GM06990 (cell line): ENCODE data around the gene RFTN1.

Experiments used
- DNase-seq: peaks from one replicate; pipeline ENCODE4 v3.0.0-alpha.2; 2011; ENCODE audit not compliant: insufficient read length; ENCODE audit errors: extremely low read depth
- H3K27me3 ChIP-seq: replicated peaks from 2 replicates; pipeline ENCODE4 v1.6.0; 2011; ENCODE audit warnings: low read length; ENCODE audit not compliant: control insufficient read depth, insufficient read depth
- H3K36me3 ChIP-seq: 2 replicates; pipeline ENCODE4 v1.5.1; 2011; ENCODE audit warnings: low read length; ENCODE audit not compliant: control insufficient read depth, insufficient read depth
- H3K4me3 ChIP-seq: replicated peaks from 2 replicates; pipeline ENCODE4 v1.5.1; 2011; ENCODE audit warnings: low read depth, mild to moderate bottlenecking, control low read depth, low read length
- TF ChIP-seq, protein P1 (sequence below): IDR thresholded peaks from 2 replicates; pipeline ENCODE4 v1.5.1; 2011; ENCODE audit warnings: low read length, control low read depth, mild to moderate bottlenecking, inconsistent platforms; ENCODE audit not compliant: insufficient read depth, poor library complexity, severe bottlenecking

Gene RFTN1

DNA sequence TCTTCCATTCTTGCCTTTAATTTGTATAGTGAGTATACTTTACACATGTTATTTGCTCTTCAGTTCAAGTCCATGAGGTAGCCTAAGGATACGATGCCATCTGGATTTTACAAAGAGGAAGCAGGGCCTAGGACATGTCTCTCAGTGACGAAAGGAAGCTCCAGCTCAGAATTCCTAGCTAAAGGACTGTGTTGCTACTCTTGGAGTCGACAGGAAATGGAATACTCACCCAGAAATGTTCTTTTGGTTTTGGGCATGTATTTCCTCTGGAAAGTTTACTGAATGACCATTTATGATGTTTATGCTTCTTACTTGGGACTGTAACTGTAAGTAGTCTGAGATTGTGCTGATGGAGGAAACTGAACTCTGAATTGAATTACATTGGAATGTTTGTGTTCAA is 236.0 kb downstream of the RFTN1 start:
- DNase-seq = no peak
- H3K4me3 ChIP-seq = no peak overlapping the region
- TF ChIP-seq, protein P1, sequence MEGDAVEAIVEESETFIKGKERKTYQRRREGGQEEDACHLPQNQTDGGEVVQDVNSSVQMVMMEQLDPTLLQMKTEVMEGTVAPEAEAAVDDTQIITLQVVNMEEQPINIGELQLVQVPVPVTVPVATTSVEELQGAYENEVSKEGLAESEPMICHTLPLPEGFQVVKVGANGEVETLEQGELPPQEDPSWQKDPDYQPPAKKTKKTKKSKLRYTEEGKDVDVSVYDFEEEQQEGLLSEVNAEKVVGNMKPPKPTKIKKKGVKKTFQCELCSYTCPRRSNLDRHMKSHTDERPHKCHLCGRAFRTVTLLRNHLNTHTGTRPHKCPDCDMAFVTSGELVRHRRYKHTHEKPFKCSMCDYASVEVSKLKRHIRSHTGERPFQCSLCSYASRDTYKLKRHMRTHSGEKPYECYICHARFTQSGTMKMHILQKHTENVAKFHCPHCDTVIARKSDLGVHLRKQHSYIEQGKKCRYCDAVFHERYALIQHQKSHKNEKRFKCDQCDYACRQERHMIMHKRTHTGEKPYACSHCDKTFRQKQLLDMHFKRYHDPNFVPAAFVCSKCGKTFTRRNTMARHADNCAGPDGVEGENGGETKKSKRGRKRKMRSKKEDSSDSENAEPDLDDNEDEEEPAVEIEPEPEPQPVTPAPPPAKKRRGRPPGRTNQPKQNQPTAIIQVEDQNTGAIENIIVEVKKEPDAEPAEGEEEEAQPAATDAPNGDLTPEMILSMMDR = no peak
- no peaks in the 10 kb centered on the region for H3K27me3 ChIP-seq
- peaks cover 2% of the 10 kb centered on the region for H3K36me3 ChIP-seq

DNA sequence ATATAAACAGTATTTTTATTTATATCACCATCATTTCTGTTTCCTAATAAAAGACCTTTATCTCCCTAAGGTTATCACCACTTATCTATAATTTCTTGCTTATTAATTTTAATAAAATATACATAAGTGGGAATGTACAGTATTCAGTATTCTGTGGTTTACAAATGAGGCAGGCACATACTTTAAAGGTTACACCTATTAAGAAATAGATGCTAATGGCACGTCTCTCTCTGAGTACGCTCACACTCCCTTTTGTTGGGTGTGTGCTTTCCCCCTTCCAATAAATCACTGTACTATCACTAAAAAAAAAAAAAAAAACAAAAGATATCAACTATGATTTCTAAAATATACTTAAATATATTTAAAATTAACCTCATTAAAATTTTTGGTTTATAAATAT is 239.6 kb downstream of the RFTN1 start:
- peaks cover 2% of the 10 kb centered on the region for H3K36me3 ChIP-seq
- no peak overlapping the region for H3K4me3 ChIP-seq
- no peaks in the 10 kb centered on the region for H3K27me3 ChIP-seq
- no peak for DNase-seq
- TF ChIP-seq, protein P1 = no peak

DNA sequence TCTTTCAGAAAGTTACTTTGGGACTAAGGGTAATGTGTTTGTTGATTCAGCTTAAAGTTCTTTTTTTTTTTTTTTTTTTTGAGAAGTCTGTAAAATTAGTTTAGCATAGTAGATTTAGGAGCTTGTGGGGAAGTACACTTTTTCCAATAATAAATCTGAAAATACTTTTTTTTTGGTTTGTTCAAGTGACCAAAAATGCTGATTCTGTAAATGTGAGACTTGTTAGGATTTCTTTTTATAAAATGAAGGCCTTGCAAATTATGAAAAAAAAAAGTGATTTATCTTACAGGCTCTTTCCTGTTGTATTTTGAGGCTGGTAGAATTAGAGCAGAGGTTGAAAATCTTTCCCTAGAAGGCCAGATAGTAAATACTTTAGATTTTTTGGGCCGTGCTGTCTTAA is 240.9 kb downstream of the RFTN1 start:
- no peak for DNase-seq
- TF ChIP-seq, protein P1 = no peak
- no peaks in the 10 kb centered on the region for H3K27me3 ChIP-seq
- no peak overlapping the region for H3K4me3 ChIP-seq
- peaks cover 2% of the 10 kb centered on the region for H3K36me3 ChIP-seq

DNA sequence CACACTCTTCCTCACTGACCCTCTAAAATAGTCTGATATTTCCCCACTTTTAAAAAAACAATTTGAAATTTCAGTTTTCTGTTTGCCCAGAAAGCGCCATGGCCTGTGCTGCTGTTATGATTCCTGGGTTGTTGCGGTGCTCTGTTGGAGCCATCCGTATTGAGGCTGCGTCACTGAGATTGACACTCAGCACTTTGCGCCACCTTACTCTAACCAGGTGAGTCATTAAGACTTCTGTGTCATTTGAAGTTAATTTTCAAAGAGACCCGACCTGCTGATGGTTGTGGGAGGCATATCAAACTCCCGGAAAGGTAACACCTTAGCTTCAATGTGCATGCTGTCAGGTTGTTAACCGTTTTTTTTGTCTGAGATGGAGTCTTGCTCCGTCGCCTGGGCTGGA is 242.6 kb downstream of the RFTN1 start:
- DNase-seq = no peak
- H3K36me3 ChIP-seq = no peaks in the 10 kb centered on the region; the same call in none of the 2 replicates
- H3K4me3 ChIP-seq = no peak overlapping the region
- no peaks in the 10 kb centered on the region for H3K27me3 ChIP-seq
- TF ChIP-seq, protein P1 = no peak

- DNase-seq = no peak
- H3K4me3 ChIP-seq = peak overlapping the region; percentile 33
- peaks cover 2% of the 10 kb centered on the region; the same call in 1 of the 2 replicates for H3K36me3 ChIP-seq
- TF ChIP-seq, protein P1 = no peak
- no peaks in the 10 kb centered on the region for H3K27me3 ChIP-seq
These were observed 246.8 kb downstream of the RFTN1 start for GRCh38 chr3:16266714-16267113.
